HG03521 (cell line): ENCODE results near the gene CYB561D1.

Experiments
- ATAC-seq: cut with Tn5 transposase; IDR thresholded peaks from one replicate; pipeline ENCODE4 v1.9.1; 2021; ENCODE audit warnings: mild to moderate bottlenecking, moderate library complexity; ENCODE audit not compliant: unreplicated experiment

The CYB561D1 gene

GRCh38 chr1:109499661-109500536 is 6.0 kb downstream of the CYB561D1 start:
- ATAC-seq: no peak

- no peak for ATAC-seq
Measured at GRCh38 chr1:109500941-109501381, 7.1 kb downstream of the CYB561D1 start.

GRCh38 chr1:109501644-109502363 is 7.9 kb downstream of the CYB561D1 start:
- no peak for ATAC-seq

- no peak for ATAC-seq
Measured at GRCh38 chr1:109502364-109502851, 8.5 kb downstream of the CYB561D1 start.

DNA sequence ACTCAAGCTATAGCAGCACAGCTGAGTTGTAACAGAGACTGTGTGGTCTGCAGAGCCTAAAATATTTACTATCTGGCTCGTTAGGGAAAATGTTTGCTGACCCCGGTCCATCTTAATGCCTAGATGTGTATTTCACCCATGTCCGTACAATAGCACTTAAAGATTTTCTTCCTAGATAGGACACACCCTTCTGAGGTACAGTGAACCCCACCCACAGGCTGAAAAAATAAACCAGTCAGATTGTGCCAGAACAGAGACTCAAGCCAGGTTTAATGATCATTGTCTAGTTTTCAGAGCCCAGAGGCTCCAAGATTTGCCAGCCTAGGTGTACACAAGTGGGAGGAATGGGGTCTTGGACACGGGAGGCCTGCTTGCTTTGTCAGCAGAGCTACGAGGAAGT is 10.0 kb downstream of the CYB561D1 start:
- ATAC-seq: no peak

DNA sequence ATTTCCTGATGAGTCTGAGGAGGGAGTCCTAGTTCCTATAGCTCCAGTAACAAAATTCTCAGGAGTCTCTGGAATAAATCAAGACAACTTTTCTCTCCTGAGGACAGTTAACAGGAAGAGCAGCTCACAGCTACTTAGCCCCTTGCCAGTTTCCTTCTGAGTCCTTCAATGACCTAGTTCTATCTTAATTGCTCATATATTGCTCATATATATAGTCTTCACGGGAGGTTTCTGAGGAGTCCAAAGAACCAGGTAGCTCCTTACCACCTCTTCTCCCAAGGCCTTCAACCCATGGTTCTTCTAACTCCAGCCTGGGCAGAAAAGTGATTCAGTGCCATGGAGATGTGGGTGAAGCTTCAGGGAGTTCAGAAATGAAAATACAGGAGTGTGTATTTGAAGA is 11.1 kb downstream of the CYB561D1 start:
- ATAC-seq: no peak

DNA sequence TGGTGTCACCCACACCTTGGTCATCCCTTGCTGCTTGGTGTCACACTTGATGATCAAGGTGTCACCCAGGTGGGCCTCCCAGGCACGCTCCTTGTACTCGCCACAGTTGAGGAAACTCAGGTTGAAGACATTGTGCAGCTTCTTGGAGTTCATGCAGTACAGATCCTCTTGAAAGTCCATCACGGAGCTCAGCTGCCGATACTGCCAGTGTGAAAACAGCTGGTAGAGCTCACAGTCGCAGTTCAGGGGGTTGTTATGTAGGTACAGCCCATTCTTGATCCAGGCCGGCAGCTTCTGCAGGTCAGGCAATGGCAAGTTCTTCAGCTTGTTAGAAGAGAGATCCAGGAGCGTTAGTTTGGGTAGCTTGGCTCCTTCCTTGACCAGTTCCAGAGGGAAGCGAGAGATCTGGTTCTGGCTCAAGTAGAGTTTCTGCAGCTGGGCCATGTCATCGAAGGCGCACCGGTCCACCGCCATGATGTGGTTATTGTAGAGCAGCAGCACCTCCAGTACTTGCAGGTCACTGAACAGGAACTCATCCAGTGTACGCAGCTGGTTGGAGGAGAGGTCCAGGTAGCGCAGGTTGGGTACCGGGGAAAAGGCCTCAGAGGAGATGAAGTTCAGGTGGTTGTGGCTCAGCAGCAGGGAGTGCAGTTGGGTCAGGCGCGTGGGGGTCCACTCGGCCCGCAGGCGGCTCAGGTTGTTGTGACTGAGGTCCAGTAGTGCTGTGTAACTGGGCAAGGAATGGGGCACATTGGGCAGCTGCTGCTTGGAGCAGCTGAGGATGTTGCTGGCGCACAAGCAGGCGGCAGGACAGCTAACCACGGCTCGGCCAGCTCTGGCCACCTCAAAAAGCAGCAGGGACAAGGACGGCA is 14.3 kb downstream of the CYB561D1 start:
- no peak for ATAC-seq

GRCh38 chr1:109508873-109509175 is 14.9 kb downstream of the CYB561D1 start:
- ATAC-seq: no peak

GRCh38 chr1:109509176-109510134 is 15.6 kb downstream of the CYB561D1 start, which contains the start of gene AMIGO1:
Gene AMIGO1 (minus strand): TSS chr1:109509727. CDS start chr1:109508912, 815 bp downstream.
- ATAC-seq: peak; percentile 53

GRCh38 chr1:109513110-109513710 is 19.3 kb downstream of the CYB561D1 start:
- ATAC-seq: no peak

GRCh38 chr1:109514846-109515245 is 21.0 kb downstream of the CYB561D1 start:
- ATAC-seq: no peak

DNA sequence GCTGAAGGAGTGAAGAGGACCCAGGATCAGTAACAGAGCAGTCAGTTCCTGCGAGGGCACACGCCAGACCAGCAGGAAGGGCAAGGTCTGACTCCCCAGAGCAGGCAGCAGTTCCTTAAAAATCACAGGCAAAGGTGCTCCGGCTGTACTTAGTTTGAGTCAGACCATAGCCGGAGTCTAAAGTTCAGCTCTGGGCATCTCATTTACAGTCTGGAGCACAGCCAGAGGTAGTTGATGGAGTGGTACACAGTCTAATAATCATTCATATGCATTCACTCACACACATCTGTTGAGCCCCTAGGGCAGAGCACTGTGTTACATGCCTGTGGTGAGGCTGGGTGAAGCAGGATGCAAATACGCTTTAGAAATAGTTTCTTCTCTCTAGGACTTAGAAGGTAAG is 23.0 kb downstream of the CYB561D1 start:
- no peak for ATAC-seq

DNA sequence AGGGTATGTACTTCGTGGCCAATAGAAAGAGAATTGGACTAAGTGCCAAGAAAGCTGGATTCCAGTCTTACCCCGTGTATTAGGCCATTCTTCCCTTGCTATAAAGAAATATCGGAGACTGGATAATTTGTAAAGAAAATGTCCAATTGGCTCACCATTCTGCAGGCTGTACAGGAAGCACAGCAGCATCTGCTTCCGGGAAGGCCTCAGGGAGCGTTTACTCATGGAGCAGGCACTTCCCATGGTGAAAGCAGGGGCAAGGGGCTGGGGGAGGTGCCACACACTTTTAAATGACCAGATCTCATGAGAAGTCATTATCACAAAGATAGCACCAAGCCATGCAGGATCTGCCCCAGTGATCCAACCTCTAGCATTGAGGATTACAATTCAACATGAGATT is 23.4 kb downstream of the CYB561D1 start:
- no peak for ATAC-seq

GRCh38 chr1:109521002-109521951 is 27.4 kb downstream of the CYB561D1 start:
- ATAC-seq: no peak

DNA sequence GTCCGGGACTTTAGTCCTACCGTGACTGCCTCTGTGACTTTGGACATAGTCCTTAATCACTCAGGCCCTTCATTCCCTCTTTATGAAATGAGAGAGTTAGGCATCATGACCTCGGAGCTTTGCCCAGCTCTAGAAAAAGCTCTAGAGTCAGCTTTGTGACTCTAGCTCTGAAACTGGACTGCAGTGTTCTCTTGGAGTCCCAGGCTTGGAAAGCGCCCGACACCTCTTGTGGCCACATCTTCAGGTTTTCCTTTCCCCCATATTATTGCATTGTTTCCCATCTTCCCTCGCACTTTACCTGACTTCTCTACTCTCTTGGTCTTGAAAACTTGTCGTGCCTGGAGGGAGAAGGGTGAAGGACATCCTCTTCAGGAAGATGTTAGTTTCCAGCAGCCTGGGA is 28.1 kb downstream of the CYB561D1 start:
- ATAC-seq: no peak

GRCh38 chr1:109523706-109524105 is 29.8 kb downstream of the CYB561D1 start:
- no peak for ATAC-seq

- ATAC-seq: no peak
Measured at GRCh38 chr1:109527098-109527811, 33.4 kb downstream of the CYB561D1 start.
